Measurements from ENCODE around the gene MORF4L1.
A peak's percentile ranks its signal among the peaks of the same experiment; 100 is the strongest.
"Not testable (repeated sequence)": the region's sequence is repeated elsewhere in the genome, so short reads cannot be mapped to it uniquely, and the experiment has no call there.

The MORF4L1 gene

GRCh38 chr15:78859971-78860719 is 12.5 kb upstream of the MORF4L1 start:
- DNase-seq (ENCODE audit: low read depth), result peak; percentile 17

DNA sequence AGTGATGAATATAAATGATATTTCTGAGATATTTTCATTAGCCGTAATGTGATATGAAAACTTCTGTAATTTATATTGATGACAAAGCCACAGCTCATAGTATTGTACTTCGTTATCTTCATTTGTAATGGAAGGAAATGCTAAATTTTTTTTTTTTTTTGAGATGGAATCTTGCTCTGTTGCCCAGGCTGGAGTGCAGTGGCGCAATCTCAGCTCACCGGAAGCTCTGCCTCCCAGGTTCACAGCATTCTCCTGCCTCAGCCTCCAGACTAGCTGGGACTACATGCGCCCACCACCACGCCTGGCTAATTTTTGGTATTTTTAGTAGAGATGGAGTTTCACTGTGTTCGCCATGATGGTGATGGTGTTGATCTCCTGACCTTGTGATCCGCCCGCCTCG is 7.1 kb upstream of the MORF4L1 start:
- DNase-seq (ENCODE audit: low read depth), result not testable (repeated sequence)

- DNase-seq (ENCODE audit: low read depth), result not testable (repeated sequence)
These were observed 6.7 kb upstream of the MORF4L1 start for GRCh38 chr15:78866031-78866430.

DNA sequence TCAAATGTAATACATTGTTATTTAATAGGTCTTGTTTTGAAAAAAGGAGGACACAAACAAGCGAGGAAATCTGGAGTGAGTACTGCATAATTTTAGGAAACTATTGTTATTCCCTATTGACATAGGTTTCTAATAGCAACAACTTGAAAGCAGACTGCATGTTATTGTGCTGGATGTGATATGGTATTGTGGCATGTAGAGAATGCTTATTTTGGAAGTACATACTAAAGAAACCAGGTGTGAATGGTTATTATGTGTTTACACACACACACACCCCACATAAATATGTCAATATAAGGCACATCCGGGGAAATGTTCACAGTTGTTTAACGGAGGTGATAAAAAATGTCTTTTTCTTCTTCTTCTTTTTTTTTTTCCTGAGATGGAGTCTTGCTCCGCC is 5.9 kb upstream of the MORF4L1 start:
- no peak for DNase-seq (ENCODE audit: low read depth)

DNA sequence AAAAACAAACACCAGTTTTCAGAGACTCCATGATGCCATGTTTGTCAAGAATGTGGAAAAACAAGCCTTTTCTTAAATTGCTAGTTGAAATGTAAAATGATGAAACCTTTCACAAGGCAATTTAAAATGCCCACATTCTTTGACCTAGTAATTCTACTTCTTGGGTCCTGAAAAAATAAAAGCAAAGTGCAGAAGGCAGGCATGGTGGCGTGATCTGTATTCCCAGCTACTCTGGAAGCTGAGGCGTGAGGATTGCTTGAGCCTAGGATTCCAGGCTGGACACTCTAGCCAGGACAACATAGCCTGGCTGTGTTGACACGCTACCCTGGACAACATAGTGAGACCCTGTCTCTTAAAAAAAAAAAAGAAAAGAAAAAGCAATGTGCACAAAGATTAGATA is 4.3 kb upstream of the MORF4L1 start:
- DNase-seq (ENCODE audit: low read depth), result no peak

- not testable (repeated sequence) for DNase-seq (ENCODE audit: low read depth)
These were observed 1.1 kb upstream of the MORF4L1 start for GRCh38 chr15:78871483-78872127.

DNA sequence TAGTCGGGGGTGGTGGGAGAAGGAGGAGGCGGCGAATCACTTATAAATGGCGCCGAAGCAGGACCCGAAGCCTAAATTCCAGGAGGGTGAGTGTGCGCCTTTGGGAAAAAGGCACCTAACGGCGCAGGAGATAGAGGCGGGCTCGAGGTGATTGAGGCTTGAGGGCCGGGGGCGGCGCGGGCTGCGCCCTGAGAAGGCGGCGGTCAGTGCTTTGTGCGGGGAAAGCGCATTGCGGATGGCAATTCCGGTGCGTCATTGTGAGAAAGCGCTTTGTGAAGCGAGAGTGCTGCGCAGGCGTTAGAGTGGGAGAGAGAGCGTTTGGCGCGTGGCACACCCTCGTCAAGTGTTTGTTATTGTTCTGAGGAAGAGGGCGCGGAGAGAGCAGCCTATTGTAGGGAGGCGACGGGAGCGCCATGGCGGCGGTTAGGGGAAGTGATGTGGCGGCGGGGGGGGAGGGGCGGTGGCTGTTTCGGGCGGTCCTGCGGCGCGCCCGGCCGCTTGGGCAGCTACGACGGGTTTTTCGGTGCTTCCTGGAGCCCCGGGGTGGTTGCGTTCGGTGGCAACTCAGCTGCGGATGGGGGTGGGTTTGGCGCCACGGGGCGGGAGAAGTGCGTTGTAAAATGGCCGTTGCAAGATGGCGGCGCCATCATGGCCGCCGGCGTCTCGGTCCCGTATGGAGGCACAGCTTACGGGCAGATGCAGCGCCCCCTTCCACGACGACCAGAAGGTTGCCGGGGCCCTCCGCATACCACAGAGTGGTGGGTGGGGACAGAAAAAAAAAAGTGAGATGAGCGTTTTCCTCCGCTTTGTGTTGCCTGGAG is 492 bp downstream of the MORF4L1 start:
- DNase-seq (ENCODE audit: low read depth), result peak; percentile 83

GRCh38 chr15:78873793-78874765 is 1.4 kb downstream of the MORF4L1 start:
- DNase-seq (ENCODE audit: low read depth), result peak; percentile 44

DNA sequence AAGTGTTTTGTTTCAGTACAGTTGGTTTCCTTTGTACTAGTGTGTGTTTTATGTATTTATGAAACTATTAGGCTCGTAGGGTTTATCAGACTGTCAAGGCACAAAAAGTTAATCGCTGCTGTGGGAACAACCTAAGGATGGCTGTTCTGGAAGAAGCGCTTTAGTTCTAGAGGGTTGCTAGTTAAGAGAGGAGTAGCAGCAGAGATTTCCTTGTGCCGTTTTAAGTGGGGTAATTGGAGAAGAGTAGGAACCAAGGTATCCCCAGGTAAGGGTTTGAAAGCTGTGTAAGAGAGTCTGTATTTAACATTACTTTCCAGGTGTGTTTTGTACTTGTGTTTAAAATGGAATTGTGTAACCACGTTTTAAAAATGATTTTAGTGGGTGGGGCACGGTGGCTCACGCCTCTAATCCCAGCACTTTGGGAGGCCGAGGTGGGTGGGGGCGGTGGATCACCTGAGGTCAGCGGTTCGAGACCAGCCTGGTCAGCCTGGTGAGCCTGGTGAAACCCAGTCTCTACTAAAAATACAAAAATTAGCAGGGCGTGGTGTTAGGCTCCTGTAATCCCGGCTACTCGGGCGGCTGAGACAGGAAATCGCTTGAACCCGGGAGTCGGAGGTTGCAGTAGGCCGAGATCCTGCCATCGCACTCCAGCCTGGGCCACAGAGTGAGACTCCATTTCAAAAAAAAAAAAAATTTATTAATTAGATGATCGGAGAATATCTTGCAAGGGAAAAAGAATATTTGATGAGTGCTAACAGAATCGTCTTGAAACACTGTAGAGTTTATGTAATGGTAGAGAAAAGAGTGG is 2.6 kb downstream of the MORF4L1 start:
- no peak for DNase-seq (ENCODE audit: low read depth)

DNA sequence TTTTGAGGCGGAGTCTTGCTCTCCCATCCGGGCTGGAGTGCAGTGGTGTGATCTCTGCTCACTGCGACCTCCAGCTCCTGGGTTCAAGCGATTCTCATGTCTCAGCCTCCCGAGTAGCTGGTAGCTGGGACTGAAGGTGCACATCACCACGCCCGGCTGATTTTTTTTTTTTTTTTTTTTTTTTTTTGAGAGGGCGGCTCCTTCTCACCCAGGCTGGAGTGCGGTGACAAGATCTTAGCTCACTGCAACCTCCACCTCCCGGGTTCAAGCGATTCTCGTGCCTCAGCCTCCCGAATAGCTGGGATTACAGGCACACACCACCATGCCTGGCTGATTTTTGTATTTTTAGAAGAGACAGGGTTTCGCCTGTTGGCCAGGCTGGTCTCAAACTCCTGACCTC is 4.3 kb downstream of the MORF4L1 start:
- not testable (repeated sequence) for DNase-seq (ENCODE audit: low read depth)

DNA sequence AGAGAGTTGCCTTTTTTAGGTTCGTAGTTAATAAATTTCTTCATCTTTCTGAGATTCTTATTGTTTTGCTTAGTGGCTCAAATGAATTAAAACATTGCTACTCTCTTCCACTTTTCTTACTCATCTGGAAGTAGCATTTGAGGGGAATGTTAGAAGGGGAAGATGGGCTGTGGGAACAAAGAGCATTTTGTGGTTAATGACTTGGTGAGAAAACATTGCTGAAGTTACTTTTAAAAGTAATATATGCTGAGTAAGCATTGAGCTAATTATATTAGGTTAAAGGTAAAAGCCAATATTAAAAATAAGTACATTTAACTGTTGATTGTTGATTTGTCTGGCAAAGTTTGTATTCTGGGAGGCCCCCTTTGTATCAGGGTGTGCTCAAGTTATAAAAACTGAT is 5.7 kb downstream of the MORF4L1 start:
- no peak for DNase-seq (ENCODE audit: low read depth)

GRCh38 chr15:78879517-78880241 is 7.0 kb downstream of the MORF4L1 start:
- no peak for DNase-seq (ENCODE audit: low read depth)

DNA sequence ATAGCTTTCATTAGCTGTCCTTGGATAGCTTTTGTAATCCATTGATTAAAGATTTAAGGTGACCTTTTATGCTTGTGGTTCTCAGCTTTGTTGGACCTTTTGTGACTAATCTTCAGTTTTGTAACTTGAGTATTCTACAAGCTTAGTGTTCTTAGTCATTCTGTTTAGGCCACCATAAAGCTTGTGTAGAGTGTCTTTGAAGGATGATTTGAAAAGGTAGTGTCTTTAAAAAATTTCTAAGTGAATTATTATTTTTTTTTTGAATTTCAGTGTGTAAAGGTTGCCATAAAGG is 7.5 kb downstream of the MORF4L1 start:
- no peak for DNase-seq (ENCODE audit: low read depth)

- no peak for DNase-seq (ENCODE audit: low read depth)
These were observed 8.1 kb downstream of the MORF4L1 start for GRCh38 chr15:78880813-78881212.

GRCh38 chr15:78881681-78882080 is 9.0 kb downstream of the MORF4L1 start:
- DNase-seq (ENCODE audit: low read depth), result no peak

GRCh38 chr15:78889000-78889399 is 16.3 kb downstream of the MORF4L1 start:
- DNase-seq (ENCODE audit: low read depth), result no peak

DNA sequence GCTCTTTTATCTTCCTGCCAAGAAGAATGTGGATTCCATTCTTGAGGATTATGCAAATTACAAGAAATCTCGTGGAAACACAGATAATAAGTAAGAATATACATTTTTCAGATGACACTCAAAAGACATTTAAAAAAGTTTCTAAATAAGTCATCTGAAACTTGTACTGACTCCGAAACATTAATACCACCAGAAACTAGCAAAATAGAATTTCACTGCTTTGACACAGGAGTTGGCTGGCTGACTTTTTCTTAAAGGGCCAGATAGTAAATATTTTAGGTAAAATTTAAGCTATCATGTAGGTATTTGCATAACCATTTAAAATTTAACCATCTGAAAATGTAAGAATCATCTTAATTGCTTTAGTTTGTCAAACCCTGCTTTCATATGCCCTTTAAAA is 20.8 kb downstream of the MORF4L1 start:
- DNase-seq (ENCODE audit: low read depth), result no peak

DNA sequence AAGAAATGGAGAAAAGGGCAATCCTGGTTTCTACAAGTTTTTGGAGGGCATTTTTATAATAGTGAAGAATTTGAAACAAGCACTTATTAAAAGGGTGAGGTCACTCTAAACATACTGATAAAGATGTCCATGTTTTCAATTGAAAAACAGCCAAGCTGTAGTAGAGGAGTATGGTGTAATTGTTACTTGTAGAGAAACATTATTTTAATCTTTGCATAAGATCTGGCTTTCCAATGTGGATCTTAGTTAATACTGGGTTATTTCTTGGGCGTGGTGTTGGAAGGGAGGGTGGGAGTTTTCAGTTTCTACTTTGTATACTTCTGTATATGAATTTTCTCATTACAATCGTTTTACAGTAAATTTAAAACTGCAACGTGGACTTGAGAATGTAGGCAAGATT is 22.8 kb downstream of the MORF4L1 start:
- no peak for DNase-seq (ENCODE audit: low read depth)

DNA sequence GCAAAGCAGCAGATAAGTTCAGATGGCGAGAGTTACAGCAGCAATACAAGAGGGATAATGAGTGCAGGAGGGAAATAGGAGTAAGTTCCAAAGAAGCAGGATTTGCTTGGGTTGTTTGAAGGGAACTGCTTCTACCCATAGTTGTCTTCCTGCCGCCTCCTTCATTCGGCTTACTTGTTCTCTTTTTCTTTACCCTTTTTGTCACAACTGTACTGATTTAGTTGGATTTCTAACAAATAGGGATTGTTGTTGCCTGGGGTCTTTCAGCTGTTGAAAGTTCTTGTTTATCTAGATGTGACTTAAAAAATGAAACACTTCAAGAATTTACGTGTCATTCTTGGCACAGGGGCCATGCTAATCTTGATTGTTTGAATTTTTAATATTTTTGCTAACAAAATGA is 25.9 kb downstream of the MORF4L1 start:
- DNase-seq (ENCODE audit: low read depth), result no peak

DNA sequence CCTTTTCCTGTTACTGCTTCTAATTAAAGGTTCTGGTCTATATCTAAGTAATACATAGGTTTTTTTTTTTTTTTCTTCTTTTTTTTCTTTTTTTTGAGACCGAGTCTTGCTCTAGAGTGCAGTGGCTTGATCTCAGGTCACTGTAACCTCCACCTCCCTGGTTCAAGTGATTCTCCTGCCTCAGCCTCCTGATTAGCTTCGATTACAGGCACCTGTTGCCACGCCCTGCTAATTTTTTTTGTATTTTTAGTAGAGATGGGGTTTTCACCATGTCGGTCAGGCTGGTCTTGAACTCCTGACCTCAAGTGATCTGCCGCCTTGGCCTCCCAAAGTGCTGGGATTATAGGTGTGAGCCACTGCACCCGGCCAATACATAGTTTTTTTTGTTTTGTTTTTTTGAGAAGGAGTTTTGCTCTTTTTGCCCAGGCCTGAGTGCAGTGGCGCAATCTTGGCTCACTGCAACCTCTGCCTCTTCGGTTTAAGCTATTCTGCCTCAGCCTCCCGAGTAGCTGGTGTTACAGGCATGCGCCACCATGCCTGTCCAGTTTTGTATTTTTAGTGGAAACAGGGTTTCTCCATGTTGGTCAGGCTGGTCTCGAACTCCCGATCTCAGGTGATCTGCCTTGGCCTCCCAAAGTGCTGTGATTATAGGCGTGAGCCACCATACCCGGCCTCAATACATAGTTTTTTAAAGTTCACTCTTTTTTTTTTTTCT is 28.3 kb downstream of the MORF4L1 start:
- not testable (repeated sequence) for DNase-seq (ENCODE audit: low read depth)

Measured in T-helper 22 cell (primary cell).